Activated B cell treated with CpG ODN at 0.5 μM for 24 hours (primary cell): Measurements from ENCODE around the gene MYCBP2. TPM values are rescaled to one million over a fixed set of nuclear protein-coding genes. Genes with fewer than 3 reads are reported as not detected.

Experiments used
- ATAC-seq: fragments of 200-7000 bp; cut with Tn5 transposase; one replicate; pipeline ENCODE4 v1.10.0; 2021; ENCODE audit warnings: low read depth, mild to moderate bottlenecking, moderate library complexity
- CTCF ChIA-PET: fragments of 350-600 bp; sonication (Branson Sonifier 250); formaldehyde crosslinking; loops from one replicate; lab custom pipeline; 2021; ENCODE audit warnings: antibody characterized with exemption; lab: Charles Lee
- POLR2A ChIA-PET: fragments of 350-600 bp; sonication (Branson Sonifier 250); formaldehyde crosslinking; loops from one replicate; lab custom pipeline; 2021; ENCODE audit warnings: antibody characterized with exemption; lab: Charles Lee
- DNase-seq: peaks from one replicate; pipeline ENCODE4 v3.0.0; 2022
- H3K27ac Mint-ChIP-seq: one replicate; pipeline ENCODE4 v1.8.0; 2020; ENCODE audit warnings: mixed read lengths
- H3K27me3 Mint-ChIP-seq: one replicate; pipeline ENCODE4 v1.8.0; 2021; ENCODE audit warnings: mixed read lengths
- H3K36me3 Mint-ChIP-seq: one replicate; pipeline ENCODE4 v1.8.0; 2021; ENCODE audit warnings: low read depth, mixed read lengths
- H3K4me1 Mint-ChIP-seq: one replicate; pipeline ENCODE4 v1.8.0; 2021; ENCODE audit warnings: mixed read lengths
- H3K4me3 Mint-ChIP-seq: one replicate; pipeline ENCODE4 v1.8.0; 2020; ENCODE audit warnings: mild to moderate bottlenecking, mixed read lengths
- H3K9me3 Mint-ChIP-seq: one replicate; pipeline ENCODE4 v1.8.0; 2020; ENCODE audit warnings: mixed read lengths
- CTCF ChIP-seq: fragments of 200-600 bp; IDR thresholded peaks from one replicate; pipeline ENCODE4 v1.8.0; 2022; ENCODE audit warnings: antibody characterized with exemption, mild to moderate bottlenecking
- intact Hi-C: fragments of 100-400 bp; cut with micrococcal nuclease; formaldehyde crosslinking; loops from one replicate; pipeline ENCODE4 v1.15.1; 2024
- total RNA-seq: library from RNA; stranded (reverse); gene quantifications from 2 replicates; pipeline ENCODE4 v1.2.3, GENCODE V29; 2022

Gene MYCBP2
- total RNA-seq, 1 donor from 2014 or later: 314 TPM

GRCh38 chr13:77310161-77310560, 16.7 kb downstream of the MYCBP2 start:
- TF ChIP-seq CTCF: no peak
- H3K27me3 Mint-ChIP-seq: no peaks in the 10 kb centered on the region
- ATAC-seq (no peak), DNase-seq (no peak)
- intact Hi-C loops: no loop called here
- peaks cover 89% of the 10 kb centered on the region for H3K4me1 Mint-ChIP-seq
- POLR2A ChIA-PET: interaction anchor here (1.4 to 1.6 kb wide), 2 partner anchors 17 to 19 kb away, joined by 3 to 5 read pairs; partner anchors contain the start of gene MYCBP2
- CTCF ChIA-PET: no interaction called here
- peak overlapping the region; percentile 71 for H3K27ac Mint-ChIP-seq
- H3K9me3 Mint-ChIP-seq: no peaks in the 10 kb centered on the region
- H3K4me3 Mint-ChIP-seq: no peak overlapping the region
- peaks cover under 1% of the 10 kb centered on the region for H3K36me3 Mint-ChIP-seq

GRCh38 chr13:77309254-77309653, 17.6 kb downstream of the MYCBP2 start:
- intact Hi-C loops: no loop called here
- Mint-ChIP-seq H3K27me3 (no peaks in the 10 kb centered on the region), H3K27ac (peak overlapping the region; percentile 78), H3K4me3 (peak overlapping the region; percentile 29), H3K9me3 (peaks cover 1% of the 10 kb centered on the region), H3K36me3 (peaks cover 2% of the 10 kb centered on the region), H3K4me1 (peaks cover 89% of the 10 kb centered on the region)
- ChIA-PET POLR2A (interaction anchor here (1.0 to 1.4 kb wide), 2 partner anchors 18 to 20 kb away, joined by 3 read pairs; partner anchors contain the start of gene MYCBP2), CTCF (no interaction called here)
- TF ChIP-seq CTCF: no peak
- DNase-seq (no peak), ATAC-seq (no peak)

GRCh38 chr13:77306458-77306857, 20.4 kb downstream of the MYCBP2 start:
- Mint-ChIP-seq H3K27me3 (no peaks in the 10 kb centered on the region), H3K4me1 (peaks cover 89% of the 10 kb centered on the region), H3K9me3 (peaks cover 3% of the 10 kb centered on the region), H3K27ac (peak overlapping the region; percentile 81), H3K4me3 (peak overlapping the region; percentile 5), H3K36me3 (peaks cover 2% of the 10 kb centered on the region)
- no peak for DNase-seq
- CTCF ChIA-PET: interaction anchor here (0.9 to 1.0 kb wide), 2 partner anchors 19 to 172 kb away, joined by 3 read pairs; no protein-coding TSS in a partner anchor
- no peak for ATAC-seq
- POLR2A ChIA-PET: interaction anchor here (1.3 to 1.8 kb wide), 2 partner anchors 20 to 23 kb away, joined by 4 to 7 read pairs; partner anchors contain the start of gene MYCBP2
- no peak for TF ChIP-seq CTCF
- intact Hi-C loops: loop anchor here (1.0 kb wide), 1 partner anchor 8 kb away; no protein-coding TSS in a partner anchor

GRCh38 chr13:77305266-77305665, 21.6 kb downstream of the MYCBP2 start:
- intact Hi-C loops: loop anchor here (1.0 to 2.0 kb wide), 2 partner anchors 14 to 22 kb away; partner anchors contain the start of gene MYCBP2
- H3K9me3 Mint-ChIP-seq: peaks cover 3% of the 10 kb centered on the region
- ChIA-PET CTCF (no interaction called here), POLR2A (interaction anchor here (1.2 to 1.8 kb wide), 3 partner anchors 9 to 24 kb away, joined by 4 to 7 read pairs (median 4); partner anchors contain the start of gene MYCBP2)
- DNase-seq: no peak
- no peak for ATAC-seq
- H3K27me3 Mint-ChIP-seq: no peaks in the 10 kb centered on the region
- peaks cover 2% of the 10 kb centered on the region for H3K36me3 Mint-ChIP-seq
- peak overlapping the region; percentile 80 for H3K27ac Mint-ChIP-seq
- H3K4me1 Mint-ChIP-seq: peaks cover 89% of the 10 kb centered on the region
- no peak for TF ChIP-seq CTCF
- peak overlapping the region; percentile 52 for H3K4me3 Mint-ChIP-seq
